Gastroesophageal sphincter (tissue), 3 donors: ENCODE results near the gene C10orf90.

ENCODE experiments used
- EP300 ChIP-seq: sonication (generic); formaldehyde crosslinking; IDR thresholded peaks from one replicate; pipeline ENCODE4 v1.6.1; 2017; ENCODE audit warnings: antibody characterized with exemption, mild to moderate bottlenecking
- POLR2A ChIP-seq, 2 donors: fragments of 450-650 bp; IDR thresholded peaks; one replicate each; pipeline ENCODE4 v1.6.1; 2017; ENCODE audit warnings: antibody characterized with exemption in 2 of 2, mild to moderate bottlenecking in 2 of 2, moderate library complexity in 1 of 2
- POLR2AphosphoS5 ChIP-seq: sonication (generic); formaldehyde crosslinking; IDR thresholded peaks from one replicate; pipeline ENCODE4 v1.6.1; 2017; ENCODE audit warnings: antibody characterized with exemption
- TF ChIP-seq, protein P1 (sequence below), 4 experiments: fragments of 200-600 bp in 2 of 4; fragments of 450-650 bp in 2 of 4; sonication (generic) in 1 of 4; IDR thresholded peaks; one replicate each; pipeline ENCODE4 v1.5.1; 2017 to 2019; ENCODE audit warnings: antibody characterized with exemption in 4 of 4, mild to moderate bottlenecking in 2 of 4, moderate library complexity in 2 of 4

DNA sequence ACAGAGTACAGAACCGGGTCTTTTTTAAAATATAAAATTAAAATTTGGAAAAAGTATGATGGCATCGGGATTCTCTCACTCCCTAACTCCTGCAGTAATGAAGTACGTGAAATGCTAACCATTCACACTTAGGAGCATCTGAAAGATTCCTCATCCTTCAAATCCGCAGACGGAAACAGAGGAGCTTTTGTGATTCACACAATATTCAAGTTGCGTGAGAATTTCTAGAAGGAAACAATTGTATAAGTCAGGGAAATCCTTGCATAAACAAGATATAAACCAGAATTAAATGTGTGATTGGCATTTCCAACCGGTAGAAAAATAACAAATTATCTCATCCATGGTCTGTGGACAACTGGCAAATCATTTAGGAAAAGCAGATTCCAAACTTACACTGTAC lies 179.0 kb downstream of the C10orf90 start:
- TF ChIP-seq, protein P1, sequence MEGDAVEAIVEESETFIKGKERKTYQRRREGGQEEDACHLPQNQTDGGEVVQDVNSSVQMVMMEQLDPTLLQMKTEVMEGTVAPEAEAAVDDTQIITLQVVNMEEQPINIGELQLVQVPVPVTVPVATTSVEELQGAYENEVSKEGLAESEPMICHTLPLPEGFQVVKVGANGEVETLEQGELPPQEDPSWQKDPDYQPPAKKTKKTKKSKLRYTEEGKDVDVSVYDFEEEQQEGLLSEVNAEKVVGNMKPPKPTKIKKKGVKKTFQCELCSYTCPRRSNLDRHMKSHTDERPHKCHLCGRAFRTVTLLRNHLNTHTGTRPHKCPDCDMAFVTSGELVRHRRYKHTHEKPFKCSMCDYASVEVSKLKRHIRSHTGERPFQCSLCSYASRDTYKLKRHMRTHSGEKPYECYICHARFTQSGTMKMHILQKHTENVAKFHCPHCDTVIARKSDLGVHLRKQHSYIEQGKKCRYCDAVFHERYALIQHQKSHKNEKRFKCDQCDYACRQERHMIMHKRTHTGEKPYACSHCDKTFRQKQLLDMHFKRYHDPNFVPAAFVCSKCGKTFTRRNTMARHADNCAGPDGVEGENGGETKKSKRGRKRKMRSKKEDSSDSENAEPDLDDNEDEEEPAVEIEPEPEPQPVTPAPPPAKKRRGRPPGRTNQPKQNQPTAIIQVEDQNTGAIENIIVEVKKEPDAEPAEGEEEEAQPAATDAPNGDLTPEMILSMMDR (IDR thresholded peaks at IDR 0.05): no peak
- TF ChIP-seq POLR2A (IDR thresholded peaks at IDR 0.05): no peak
- TF ChIP-seq EP300: no peak
- TF ChIP-seq POLR2AphosphoS5: no peak
